Measurements from ENCODE around the gene RBM20. TPM values are rescaled to one million over a fixed set of nuclear protein-coding genes. Genes with fewer than 3 reads are reported as not detected.

RBM20 gene
- total and polyA plus RNA-seq, 2 of the 4 experiments (the other 2 are of a cell fraction) = under 0.01 to 0.15 TPM

- H2BK120ac ChIP-seq (ENCODE audit: low read depth, low read length) = no peak overlapping the region
- H2AK9ac ChIP-seq (replicated peaks; ENCODE audit: low read depth, low read length, poor library complexity) = no peak overlapping the region
- WGBS, 2 experiments (ENCODE audit: extremely low coverage in 2 of 2, insufficient read length in 1 of 2) = no CpG with 5 or more reads among the region's 3 CpGs
- no peak overlapping the region for H3K18ac ChIP-seq (ENCODE audit: low read depth, low read length)
- no peak overlapping the region for H2BK15ac ChIP-seq (ENCODE audit: low read depth, low read length)
- no peaks in the 10 kb centered on the region for H4K20me1 ChIP-seq (ENCODE audit: insufficient read depth, low read length)
- H3K9me1 ChIP-seq (ENCODE audit: insufficient read depth, low read length) = no peaks in the 10 kb centered on the region
- H3K4me1 ChIP-seq (ENCODE audit: control insufficient read depth, insufficient read depth, low read length) = 0 out of 2 replicates have a peak, but pooled peaks cover 2% of the 10 kb centered on the region
- no peak overlapping the region for H3K56ac ChIP-seq (ENCODE audit: extremely low read depth, insufficient read depth, low read length)
- H3K79me1 ChIP-seq (ENCODE audit: low read depth in 1 of 2, low read length in 2 of 2) = no peaks in the 10 kb centered on the region
- H2AFZ ChIP-seq (replicated peaks; ENCODE audit: low read length, poor library complexity) = no peak overlapping the region
- H3K23ac ChIP-seq (ENCODE audit: low read depth, low read length) = no peak overlapping the region
- H3K27ac ChIP-seq (ENCODE audit: insufficient read depth, low read length) = no peak overlapping the region
- ChIA-PET POLR2A (ENCODE audit: unreplicated experiment) (no interaction called here), CTCF (no interaction called here)
- no peak for TF ChIP-seq FOS (IDR thresholded peaks at IDR 0.05; ENCODE audit: low read depth, low read length)
- TF ChIP-seq CHD1 (IDR thresholded peaks at IDR 0.05; ENCODE audit: low read depth, low read length) = no peak
- TF ChIP-seq RFX5 (IDR thresholded peaks at IDR 0.05; ENCODE audit: low read depth, low read length) = no peak
- no peak for TF ChIP-seq MXI1 (IDR thresholded peaks at IDR 0.05; ENCODE audit: borderline replicate concordance, low read depth, low read length)
- no peak for TF ChIP-seq POLR2A (IDR thresholded peaks at IDR 0.05; ENCODE audit: low read depth, low read length)
- TF ChIP-seq SMC3 (IDR thresholded peaks at IDR 0.05; ENCODE audit: low read depth, low read length) = no peak
- TF ChIP-seq MAZ (IDR thresholded peaks at IDR 0.05; ENCODE audit: borderline replicate concordance, low read depth, low read length) = no peak
- TF ChIP-seq RAD21 (IDR thresholded peaks at IDR 0.05; ENCODE audit: low read length) = no peak
- TF ChIP-seq NFE2L2 (IDR thresholded peaks at IDR 0.05; ENCODE audit: low read depth, low read length) = no peak
- TF ChIP-seq CEBPB (IDR thresholded peaks at IDR 0.05; ENCODE audit: low read depth, low read length) = no peak
- no peak for TF ChIP-seq USF2 (IDR thresholded peaks at IDR 0.05; ENCODE audit: low read depth, low read length)
- no peak overlapping the region for H3K9ac ChIP-seq (ENCODE audit: low read depth, low read length)
- H4K91ac ChIP-seq (ENCODE audit: insufficient read depth, low read depth, low read length) = no peak overlapping the region
- no peaks in the 10 kb centered on the region for H3K36me3 ChIP-seq (ENCODE audit: control insufficient read depth, insufficient read depth, low read length)
- intact Hi-C loops (cut with micrococcal nuclease) (no loop called here), in situ Hi-C loops (cut with MboI; ENCODE audit: low sequenced_read_pairs) (no loop called here), dilution Hi-C loops (cut with HindIII; ENCODE audit: low sequenced_read_pairs, unreplicated experiment) (no loop called here)
- H3K14ac ChIP-seq (replicated peaks; ENCODE audit: low read depth, low read length) = no peak overlapping the region
- H2BK5ac ChIP-seq (ENCODE audit: low read depth, low read length, poor library complexity, severe bottlenecking) = no peak overlapping the region
- no peak overlapping the region for H2AK5ac ChIP-seq (ENCODE audit: low read depth, low read length)
- no peak overlapping the region for H3K4me2 ChIP-seq (ENCODE audit: low read depth, low read length)
- H4K5ac ChIP-seq (ENCODE audit: low read depth, low read length) = no peak overlapping the region
- H2BK20ac ChIP-seq (ENCODE audit: low read depth, low read length) = no peak overlapping the region
- ATAC-seq (ENCODE audit: low read depth) = no peak
- no peak overlapping the region for H4K8ac ChIP-seq (ENCODE audit: low read depth in 2 of 2, low read length in 2 of 2)
- no peak for DNase-seq
- H3K4ac ChIP-seq (ENCODE audit: low read depth, low read length) = no peak overlapping the region
- BruUV-seq (replicated peaks) = no TSS peak
- no peak overlapping the region for H3K4me3 ChIP-seq (ENCODE audit: insufficient read depth, low read depth, low read length)
- peaks cover 5% of the 10 kb centered on the region; the same call in 1 of the 2 replicates for H3K9me3 ChIP-seq (ENCODE audit: control insufficient read depth, insufficient read depth, low read length)
- peaks cover 8% of the 10 kb centered on the region for H3K27me3 ChIP-seq (ENCODE audit: control insufficient read depth, insufficient read depth, low read length)
Measured at GRCh38 chr10:110754375-110755105, 110.4 kb downstream of the RBM20 start.
